H4 (cell line): ENCODE measurements around the gene MAGI2. TPM values are rescaled to one million over a fixed set of nuclear protein-coding genes. Genes with fewer than 3 reads are reported as not detected.
A peak's percentile ranks its signal among the peaks of the same experiment; 100 is the strongest.

ENCODE experiments used
- DNase-seq: peaks from one replicate; pipeline ENCODE4 v3.0.0-alpha.2; 2015; ENCODE audit warnings: low spot score
- total RNA-seq: library from RNA; depleted of rRNA; stranded (reverse); fragments of >200 nt; shearing (Covaris generic); gene quantifications from 2 replicates; pipeline ENCODE4 v1.2.3, GENCODE V29; 2014

MAGI2 gene
- total RNA-seq, 1 experiment from 2014 or later = 1.8 TPM

DNA sequence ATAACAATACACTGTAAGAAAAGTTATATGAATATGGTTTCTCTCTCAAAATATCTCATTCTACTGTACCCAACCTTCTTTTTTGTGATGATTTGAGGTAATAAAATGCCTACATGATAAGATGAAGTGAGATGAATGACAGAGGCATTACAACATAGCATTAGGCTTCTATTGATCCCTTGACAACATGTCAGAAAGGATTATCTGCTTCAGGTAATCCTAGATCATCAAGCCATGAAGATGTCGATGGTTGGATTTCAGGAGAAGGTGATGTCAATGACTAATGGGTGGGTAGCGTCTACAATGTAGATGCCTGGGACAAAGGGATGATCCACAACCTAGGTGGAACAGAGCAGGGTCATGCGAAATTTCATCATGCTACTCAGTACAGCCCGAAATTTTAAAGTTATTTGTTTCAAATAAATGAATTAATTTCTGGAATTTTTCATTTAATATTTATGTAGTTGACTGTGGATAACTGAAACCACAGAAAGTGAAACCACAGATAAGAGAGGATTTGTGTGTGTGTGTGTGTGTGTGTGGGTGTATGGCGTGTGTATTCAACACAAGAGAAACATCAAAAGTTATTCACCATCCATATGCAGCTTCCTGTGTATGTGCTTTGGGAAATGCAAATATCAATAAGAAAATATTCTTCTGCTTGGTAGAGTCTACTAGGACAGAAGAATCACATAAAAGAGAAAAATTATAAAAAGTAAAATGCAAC lies 77.0 kb downstream of the MAGI2 start:
- no peak for DNase-seq

DNA sequence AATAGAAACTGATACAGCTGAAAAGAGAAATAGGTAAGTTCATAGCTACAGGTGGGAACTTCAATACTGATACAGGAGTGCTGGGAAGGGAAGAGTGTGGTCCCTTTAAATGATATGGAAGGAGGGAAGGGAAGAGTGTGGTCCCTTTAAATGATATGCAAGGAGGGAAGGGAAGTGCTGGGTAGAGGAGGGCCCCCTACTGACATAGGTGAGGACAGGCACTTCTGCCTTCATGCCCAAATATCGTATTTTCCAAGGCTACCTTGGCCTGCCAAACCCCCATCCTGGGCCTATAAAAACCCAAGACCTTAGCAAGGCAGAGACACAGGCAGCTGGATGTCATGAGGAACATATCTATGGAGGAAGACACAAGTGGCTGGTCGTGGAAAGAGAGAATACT lies 92.3 kb downstream of the MAGI2 start:
- no peak for DNase-seq

DNA sequence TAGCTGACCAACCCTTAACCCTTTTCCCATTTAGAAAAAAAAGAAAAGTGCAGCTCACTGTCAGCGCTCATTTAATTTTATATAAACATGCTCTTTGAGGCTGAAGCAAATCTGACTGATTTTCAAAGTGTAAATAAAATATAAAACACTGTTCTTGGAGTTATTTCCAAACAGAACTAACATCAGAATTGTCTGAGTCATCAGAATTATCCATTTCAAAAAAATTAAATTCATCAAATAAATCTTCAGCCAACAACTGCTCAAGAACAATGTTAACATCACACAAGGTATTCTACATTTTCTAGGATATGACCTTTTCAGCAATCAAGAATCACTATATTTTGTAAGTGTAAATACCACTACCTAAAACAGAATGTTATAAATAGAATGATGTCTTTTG lies 93.6 kb downstream of the MAGI2 start:
- no peak for DNase-seq

DNA sequence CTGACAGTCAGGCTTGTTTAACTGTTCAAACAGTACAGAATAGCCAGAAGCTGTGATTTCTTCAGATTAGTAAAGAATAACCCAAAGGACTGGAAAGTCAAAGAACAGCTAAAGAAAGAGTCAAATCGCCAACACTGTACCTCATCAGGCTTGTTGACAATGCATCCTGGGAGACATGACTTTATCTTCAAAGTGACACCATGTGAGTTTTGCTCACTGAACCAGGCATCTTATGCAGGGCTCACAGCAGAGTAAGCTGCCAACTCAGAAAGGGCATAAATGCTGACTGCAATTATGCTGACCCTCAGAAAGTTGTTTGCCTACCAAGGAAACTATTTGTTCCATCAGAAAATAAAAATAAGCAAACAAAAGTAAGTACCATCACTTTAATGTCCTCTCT lies 96.4 kb downstream of the MAGI2 start:
- DNase-seq = no peak

DNA sequence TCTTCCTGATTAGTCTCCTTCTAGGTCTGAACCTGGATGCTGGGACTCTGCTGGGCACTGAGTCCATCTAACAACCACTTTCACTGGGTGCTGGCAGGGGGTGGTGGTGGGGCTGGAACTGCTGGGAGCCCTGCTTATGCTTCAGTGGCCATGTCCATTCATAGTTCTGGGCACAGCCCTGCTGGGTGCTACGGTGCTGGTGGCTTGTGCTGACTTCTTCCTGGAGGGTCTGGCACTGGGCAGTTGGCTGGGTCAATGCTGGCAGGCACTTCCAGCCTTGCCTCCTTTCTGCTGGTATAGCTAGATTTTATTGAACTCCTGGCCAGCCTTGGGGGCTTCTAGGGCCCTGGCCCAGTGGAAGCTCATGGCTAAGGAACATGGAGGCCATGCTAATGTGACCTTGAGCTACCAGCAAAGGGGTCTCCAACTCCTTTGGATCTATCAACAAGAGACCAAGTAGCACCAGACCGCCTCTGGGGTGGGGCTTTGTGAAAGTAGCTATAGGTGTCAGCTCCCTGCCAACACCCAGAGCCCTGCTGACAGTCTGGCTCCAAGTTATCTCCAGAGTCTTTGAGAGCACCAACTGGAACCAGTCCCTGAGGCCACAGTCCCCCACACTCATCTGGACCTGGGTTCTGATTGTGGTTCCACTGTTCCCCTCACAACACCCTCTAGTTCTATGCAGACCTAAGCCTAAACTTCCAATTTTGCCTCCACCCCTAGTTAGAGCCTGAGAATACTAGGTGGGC lies 99.6 kb downstream of the MAGI2 start:
- DNase-seq = no peak

DNA sequence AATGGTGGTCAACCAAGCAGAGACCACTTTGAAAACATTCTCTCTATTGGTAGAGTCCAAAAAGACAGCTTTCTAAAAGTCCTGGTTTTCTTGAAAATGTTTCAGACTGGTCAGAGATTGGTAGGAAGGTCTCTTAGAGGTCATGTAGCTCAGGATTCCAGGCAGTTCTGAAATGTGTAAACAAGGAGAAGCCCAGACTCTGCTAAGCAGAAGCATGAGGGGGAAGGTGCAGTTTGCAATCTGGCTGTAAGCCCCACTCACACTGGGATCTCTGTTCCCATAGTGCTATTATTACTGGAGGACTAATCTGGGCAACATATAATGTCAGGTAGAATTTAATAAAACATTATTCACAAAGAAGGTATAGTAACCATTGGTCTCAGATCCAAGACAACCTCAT lies 101.1 kb downstream of the MAGI2 start:
- no peak for DNase-seq

DNA sequence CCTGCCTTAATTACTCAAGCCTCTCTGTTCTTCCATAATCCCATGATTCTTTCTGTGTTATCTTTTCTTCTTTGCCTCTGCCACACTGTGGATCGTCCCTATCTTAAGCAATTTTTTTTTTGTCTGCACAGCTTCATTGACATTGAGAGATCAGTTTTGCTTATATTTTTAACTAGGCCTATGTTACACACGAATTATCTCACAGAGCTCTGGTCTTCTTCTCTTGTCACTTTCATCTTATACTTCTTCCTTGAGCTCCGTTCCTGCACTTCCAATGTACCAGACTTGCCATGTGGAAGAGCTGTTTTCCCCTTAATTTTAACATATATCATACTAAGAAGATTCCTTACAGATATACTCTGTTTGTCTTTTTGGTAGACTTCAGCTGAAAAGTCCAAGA lies 106.1 kb downstream of the MAGI2 start:
- no peak for DNase-seq

DNA sequence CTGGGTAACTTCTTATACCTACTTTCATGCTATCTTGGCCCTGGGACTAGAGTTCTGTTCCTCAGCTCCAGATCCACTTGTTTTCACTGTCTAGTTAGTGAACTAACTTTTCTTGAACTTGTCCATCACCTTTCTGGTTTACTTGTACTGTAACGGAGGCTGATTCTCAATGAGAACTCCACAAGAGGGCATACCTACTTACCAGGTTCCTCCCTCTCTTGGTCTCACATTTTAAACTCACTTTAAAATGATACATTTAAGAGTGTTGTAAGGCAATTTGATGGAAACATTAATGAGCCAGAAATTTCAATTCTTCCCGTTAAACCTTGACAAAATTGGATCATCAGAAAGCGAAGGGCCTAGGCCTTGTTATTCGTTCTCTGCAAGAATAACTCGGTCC lies 111.6 kb downstream of the MAGI2 start:
- DNase-seq = no peak

DNA sequence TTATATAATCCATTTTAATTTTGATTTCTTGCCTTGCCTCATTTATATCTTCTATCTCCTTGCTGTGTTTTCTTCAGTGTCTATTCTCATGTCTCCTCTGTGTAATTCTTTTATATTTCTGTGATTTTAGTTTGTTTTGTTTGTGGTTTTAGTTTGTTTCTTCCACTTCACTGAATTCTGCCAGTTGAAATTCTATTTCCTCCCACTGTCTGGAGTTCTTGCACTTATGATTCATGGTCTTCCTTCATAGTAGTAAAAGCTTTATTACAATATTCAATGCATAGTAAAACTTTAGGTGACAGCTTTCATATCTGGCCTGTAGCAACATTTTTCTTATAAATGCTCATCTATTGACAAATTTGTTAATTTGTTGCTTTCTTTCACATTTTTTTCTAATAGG lies 113.3 kb downstream of the MAGI2 start:
- no peak for DNase-seq

DNA sequence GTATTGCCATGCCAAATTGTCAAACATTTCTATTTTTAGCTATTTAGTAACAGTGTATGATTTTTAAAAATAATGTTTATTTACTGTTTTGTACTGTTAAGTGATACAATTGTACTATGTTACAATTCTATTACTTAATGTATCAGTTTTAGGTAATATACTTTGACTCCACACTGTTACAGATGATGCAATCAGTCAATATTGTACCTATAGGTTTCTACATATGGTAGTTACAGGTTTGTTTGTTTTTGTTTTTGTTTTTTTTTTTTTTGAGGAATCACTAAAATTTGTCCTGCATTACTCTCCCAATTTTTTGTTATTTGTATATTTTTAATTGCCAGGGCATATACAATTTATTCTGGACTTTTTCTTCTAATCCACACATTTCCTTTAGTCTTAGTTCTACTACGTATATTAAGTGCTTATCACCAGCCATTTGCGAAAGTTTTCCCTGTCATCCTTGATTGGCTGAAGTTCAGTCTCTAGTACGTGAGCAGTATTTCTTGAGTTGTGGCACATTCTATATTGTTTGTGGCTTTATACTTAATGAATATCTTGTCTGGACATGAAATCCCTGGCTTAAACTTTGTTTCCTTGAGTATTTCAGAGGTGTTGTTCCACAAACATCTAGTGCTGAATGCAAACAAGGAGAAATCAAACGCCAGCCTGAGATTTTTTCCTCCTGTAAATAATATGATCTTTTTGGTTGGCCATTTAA lies 114.1 kb downstream of the MAGI2 start:
- DNase-seq = no peak

DNA sequence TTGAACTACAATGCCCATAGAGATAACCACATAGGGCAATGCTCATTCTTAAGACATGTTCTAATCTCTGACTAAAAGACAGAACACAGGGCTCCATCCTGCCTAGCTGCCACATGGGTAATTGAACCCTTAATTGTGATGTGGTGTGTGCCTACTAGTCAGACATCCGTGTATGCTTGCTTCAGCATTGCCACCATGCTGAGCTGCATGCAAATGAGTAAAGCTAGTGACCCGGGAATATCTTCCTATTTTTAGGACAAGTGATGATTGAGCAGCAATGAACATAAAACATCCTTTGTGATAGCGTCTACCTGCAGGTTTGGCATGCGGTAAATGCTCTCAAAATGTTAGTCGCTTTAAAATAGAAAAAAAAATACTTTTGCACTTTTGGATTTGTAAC lies 115.8 kb downstream of the MAGI2 start:
- DNase-seq = no peak

DNA sequence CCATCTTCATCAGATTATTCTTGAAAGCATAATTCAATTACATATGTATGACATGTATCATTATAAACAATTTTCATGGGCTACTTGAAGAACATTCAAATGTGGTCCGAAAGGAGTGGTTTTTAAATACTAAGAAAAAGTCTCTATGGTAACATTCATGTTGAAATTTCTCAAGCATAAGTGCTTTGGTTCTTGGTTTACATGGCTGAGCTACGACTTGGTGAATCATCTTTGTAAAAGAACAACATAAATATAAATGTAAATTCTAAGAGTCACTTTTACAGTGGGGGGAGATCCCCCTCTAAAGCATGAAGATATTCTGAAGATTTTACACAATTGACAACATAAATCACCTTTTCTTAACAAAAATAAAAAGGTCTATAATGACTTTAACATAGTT lies 118.6 kb downstream of the MAGI2 start:
- DNase-seq = no peak

DNA sequence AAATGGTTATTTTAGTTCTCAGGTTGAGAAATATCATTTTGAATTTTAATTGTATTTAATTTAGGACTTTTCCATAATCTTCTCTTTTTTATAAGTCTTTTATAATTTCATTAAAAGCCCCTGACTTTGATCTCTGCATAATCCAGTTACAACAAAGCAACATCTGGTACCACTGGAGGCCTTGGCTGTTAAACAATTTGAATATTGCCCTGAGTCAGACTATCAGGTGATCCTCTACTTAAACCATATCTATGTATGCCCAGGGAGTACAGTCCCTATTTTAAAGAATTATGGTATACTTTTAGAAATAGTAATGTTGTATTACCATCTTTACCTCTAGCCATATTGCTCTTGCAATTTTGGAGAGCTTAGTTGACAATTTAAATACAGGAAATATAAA lies 119.1 kb downstream of the MAGI2 start:
- no peak for DNase-seq

DNA sequence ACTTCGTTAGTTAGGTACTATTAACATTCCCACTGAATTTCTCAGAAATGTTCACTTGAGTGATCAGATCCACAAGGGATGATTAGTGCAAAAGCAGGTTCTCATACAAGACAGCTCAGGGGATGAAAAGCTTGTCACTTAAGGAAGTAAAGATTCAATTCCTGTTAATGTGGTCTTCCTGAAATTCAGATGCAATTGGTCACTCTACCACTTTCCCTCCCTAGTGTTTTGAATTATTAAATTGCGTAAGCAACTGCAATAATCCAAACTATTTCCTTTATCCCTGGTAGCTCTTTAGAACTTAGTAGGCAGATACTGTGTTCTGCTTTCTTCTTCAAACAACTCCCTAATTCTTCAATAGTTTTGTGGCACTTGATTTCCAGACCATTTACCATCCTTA lies 121.4 kb downstream of the MAGI2 start:
- no peak for DNase-seq

DNA sequence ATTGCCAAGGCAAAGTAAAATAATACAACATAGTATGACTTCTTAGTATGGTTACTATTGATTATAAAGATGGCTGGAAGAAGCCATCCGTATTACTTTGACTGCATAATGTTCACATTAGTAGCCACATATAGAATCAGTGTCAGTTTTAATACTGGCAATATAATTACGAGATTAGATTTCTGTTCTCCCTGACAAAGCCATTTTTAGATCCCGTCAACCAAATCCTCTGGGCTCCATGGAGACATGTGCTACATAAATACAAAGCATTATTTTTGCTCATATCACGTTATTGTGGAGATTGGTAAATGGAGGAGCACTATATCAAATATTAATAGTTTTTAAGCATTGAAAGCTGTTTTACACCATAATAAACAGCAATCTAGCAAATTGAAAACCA lies 124.0 kb downstream of the MAGI2 start:
- no peak for DNase-seq

DNA sequence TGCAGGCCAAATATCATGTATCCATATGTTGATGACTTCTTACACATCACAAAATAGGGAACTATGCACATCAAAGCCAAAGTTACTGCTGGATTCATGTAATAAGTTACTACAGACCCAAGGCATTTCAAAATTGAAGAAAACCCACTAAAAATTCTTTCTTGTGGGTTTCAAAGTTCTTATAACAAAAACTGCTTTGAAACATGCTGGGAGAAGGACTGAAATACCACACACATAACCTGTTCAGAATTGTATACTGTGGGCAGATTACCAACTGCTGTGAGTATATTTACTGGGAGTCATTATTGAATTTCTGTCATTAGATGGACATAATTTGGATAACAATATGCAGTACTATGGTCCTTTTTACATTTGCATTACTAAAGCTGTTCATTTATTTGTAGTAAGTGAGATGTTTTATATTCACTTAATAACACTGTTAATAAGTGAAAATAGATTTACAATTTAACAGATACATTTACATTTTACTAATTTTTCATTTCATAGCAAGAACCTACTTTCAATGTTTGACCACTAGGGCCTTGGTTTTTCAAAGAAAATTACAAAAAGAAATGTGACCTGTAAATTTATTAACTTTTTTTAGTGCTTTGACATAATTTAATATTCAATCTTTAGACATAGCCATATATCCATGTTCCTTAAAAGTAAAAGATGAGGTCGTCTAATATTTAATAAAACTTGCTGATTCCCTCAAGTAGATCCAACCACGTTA lies 132.6 kb downstream of the MAGI2 start:
- DNase-seq = no peak

DNA sequence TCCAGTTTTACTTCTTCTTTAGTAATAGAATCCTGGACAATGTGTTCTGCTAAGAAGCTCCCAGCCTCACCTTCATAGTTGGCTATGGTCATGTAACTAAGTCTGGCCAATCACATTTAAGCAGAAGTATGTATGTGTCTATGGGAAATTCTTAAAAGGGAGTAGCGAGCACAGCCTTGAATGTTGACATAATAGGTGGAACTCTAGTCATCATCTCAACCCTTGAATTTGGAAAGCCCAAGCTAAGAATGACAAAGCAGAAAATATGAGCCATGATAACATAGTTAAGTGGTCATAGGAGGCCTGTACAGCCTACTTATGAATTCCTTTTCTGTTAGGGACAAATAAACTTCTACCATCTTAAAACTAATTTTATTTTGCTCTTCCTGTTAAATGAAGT lies 134.1 kb downstream of the MAGI2 start:
- DNase-seq = no peak

DNA sequence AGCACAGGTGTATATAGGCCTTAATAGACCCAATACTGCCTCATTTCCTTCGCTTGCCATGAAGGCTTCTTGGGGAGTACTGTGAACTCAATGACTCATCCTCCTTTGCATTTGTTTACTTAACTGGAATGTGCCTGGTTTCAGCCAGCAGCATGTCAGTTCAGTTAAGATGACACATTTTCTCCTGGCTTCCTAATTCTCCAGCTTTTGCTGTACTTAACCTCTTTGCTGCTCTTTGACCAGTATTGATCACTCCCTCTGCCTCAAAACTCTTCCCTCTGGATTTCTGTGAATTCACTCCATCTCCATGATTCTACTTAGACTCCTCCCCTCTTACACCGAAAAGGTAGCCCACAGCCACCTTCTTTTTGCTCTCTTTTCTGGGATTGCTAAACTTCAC lies 135.7 kb downstream of the MAGI2 start:
- DNase-seq = peak; percentile 89

DNA sequence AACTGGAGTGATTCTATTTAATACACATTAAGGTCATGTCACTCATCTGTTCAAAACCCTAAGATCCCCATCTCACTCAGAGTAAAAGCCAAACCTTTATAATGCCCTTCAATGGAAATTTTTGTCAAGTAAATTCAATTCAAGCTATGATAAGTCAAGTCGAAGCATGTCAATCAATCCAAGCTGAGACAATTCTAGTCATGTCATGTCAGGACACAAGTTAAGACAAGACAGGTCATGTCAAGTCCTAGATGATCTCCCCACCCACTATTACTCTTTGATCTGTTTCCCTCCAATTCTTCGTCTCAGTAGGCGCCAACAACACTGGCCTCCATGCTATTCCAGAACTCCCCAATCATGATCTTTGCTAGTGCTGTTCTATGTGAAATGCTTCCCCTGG lies 141.4 kb downstream of the MAGI2 start:
- no peak for DNase-seq

DNA sequence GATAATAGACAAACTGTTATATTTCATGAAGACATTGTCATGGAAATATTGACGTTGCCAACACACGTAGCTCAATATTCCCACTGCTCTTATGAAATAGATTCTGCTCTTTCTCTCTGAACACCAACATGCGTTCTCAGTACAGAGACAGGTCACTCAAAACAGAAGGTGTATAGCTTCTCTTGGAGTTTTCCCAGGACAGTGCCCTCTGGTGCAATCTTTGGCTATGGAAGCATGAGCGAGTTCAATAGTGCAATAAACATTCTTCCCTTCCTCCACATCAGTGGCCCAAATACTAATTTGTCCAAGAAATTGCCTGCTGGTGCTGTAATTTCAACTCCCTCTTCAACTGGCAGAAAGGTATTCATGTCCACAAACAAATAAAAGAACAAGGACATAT lies 145.3 kb downstream of the MAGI2 start:
- no peak for DNase-seq

DNA sequence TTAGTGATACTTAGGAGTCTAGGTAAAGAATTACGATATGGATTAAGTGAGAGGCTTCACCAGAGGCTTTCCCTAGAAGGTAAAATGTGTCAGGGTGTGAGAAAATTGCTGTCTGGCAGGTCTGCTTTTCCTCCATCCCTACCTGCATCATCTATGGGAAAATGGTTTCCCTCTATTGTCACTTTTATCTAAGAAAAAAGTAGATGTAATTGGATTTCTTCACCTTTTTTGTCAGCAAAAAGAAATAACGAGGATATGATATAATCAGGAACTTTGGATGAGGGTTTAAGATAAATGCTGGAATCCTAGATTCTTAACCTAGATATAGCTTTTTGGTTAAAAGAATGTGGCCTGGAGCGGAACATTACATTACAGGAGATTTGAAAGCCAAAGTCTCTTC lies 146.1 kb downstream of the MAGI2 start:
- no peak for DNase-seq

DNA sequence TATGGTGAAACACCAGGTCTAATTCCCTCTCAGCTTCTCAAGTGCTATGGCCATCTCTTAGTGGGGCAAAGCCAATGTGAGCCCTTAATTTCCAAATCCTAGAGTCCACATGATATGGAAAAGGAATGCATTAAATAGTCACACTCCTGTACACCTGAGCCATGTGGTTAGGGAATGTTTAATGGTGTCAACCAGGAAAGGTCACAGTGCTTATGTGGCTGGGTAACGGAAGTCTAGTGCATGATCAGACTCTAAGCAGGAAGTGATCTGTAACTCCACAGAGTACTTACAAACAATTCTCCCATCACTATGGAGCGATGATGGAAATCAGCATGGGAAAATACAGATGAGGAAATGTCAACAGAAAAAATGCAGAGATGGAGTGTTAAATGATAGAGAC lies 148.8 kb downstream of the MAGI2 start:
- DNase-seq = no peak
